HTERT RPE-1 (cell line): ENCODE measurements around the gene UXT.

Experiments
- in situ Hi-C: fragments of 300-500 bp; cut with MboI; formaldehyde crosslinking; loops from 4 replicates; pipeline ENCODE4 v1.14.3; 2020; ENCODE audit warnings: low sequenced_read_pairs

The UXT gene

DNA sequence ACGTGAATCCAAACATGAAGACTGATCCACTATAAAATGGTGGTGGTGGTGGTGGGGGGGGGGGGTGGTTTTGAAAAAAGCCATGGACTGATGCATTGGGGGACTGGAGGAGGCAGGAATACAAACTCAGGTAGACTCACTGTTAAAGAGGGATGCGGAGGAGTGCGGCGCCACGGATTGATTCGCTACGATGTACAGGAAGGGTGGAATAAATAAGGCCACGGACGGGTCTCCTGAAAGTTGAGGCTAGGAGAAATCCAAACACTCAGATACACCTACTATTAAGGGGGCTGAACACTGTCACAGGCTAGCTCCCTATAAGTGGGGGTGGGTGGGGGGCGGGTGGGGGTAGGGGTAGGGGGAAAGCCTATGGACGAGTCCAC lies 9.2 kb downstream of the UXT start:
- in situ Hi-C loops, result no loop called here

- in situ Hi-C loops, result no loop called here
Observed at GRCh38 chrX:47649271-47649670, 9.7 kb downstream of the UXT start.

DNA sequence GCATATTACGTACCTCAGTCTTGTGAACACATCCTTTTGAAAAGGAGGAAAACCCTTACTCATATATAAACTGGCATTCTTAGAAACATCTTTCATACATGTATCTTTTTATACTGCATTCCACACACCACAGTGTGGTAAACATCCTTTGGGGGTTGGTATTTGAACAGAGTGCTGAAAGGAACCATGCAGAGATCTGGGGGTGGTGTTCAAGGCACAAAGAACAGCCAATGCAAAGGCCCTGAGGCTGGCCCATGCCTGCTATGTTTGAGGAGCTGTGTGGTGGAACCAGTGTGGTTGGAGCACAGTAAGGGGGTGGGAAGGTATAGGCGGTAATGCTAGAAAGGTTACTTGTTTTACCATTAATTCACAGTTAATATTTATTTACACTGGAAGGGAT lies 10.6 kb downstream of the UXT start:
- in situ Hi-C loops, result no loop called here

- in situ Hi-C loops, result no loop called here
Observed at GRCh38 chrX:47646636-47647035, 12.3 kb downstream of the UXT start.

GRCh38 chrX:47645530-47645929 lies 13.4 kb downstream of the UXT start:
- in situ Hi-C loops, result no loop called here

DNA sequence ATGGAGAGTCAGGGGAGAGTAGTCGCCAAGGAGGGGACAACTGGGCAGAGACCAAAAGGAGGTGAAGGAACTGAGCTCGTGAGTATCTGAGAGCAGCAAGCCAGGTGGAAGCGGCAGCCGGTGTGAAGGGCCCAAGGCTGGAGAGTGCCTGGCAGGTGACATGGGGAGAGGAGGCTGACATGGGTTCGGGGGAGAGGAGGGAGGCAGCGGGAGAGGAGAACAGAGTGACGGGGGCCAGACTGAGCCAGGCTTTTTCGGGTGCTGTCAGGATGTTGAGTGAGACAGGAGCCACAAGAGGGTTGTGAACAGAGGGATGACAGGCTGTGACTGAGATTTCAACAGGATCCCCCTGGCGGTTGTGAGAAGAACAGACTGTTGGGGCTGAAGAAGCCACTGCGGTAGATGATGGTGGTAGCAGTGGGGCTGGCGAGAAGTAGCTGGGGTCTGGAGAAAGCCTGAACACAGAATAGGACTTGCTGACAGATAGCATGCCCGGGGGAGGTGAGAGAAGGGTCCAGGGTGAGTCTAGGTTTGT lies 14.4 kb downstream of the UXT start:
- in situ Hi-C loops, result no loop called here

GRCh38 chrX:47643926-47644325 lies 15.1 kb downstream of the UXT start:
- in situ Hi-C loops, result no loop called here

DNA sequence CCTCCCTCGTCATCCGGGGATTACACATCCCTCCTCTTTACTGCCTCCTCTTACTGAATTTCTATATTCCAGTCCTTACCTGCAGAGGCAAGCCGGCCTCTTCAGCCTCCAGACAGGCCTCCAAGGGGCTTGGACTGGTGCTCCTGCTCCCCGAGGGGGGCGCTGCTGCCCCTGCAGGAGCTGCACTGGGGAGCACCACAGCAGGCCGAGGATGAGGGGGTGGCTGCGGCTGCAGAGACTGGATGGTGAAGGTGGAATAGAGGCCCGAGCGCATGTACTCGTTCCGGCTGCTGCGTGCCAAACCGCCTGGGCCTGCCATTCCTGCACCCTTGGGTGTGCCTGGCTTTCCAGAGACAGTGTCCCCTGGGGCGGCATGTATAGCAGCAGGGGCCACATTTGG lies 20.2 kb downstream of the UXT start:
- in situ Hi-C loops, result no loop called here

DNA sequence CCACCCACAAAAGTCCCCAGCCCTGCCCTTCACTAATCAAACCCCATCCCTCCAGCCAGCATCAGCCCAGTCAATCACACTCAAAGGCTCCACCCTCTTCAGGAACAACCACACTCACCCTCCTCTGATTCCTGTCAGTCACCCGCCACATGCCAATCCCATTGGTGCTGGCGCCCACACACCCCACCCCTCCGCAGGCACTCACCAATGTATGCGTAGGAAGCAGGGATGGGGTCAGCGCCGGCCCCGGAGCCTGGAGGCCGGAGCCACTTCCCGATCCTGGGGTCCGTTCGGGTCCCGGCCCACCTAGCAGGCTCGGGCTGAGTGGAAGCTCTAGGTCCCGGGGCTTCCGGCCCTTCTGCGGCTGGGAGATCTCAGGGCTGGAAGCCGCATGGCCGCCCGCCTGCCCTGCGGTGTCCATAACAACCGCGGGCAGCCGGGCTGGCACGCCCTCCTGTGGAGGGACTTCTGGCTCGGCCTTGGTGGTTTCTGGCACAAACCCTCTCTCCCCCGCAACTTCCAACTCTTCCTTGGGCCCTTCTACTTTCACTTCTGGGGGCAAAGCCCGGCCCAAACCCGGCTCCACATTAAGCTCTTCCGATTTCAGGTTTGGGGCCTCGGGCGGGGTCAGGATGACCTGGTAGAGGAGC lies 21.3 kb downstream of the UXT start:
- in situ Hi-C loops, result no loop called here

- in situ Hi-C loops, result no loop called here
Observed at GRCh38 chrX:47634871-47635575, 24.0 kb downstream of the UXT start.

DNA sequence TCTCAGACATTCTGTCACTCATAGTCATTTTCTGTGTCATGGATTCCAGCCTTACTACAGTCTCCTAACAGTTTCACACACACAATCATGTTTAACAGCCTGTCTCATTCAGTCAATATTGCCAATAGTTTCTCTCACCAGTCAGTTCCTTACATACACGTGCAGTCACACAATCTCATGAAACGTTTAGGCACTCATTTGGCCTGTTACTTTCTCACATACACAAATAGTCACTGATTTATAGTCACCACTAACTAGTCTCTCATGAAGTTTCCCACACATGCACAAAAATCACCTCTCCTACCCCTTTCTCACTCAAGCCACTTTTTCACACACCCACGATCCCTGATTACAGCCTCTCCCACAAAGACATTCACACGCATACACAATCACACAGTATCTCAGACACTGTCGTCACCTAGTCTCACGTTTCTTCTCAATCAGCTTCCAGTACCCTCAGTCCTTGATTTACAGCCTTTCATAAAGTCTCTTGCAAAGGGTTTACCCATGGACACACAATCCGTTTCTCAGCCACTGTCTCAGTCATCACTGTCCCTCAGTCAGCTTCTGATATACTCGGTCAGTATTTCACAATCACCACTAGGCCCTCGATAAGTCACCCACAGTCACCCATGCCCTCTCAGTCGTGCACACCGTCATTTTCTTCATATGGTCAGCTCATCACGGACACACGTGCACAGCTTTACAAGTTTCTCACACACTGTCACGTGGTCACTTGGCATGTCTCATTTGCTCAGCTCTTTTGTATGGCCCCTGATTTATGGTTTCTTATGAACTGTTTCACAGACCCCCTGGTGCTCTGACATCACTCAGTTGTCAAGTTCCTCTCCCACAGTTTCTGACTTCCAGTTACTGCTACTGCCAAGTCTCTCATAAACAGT lies 25.0 kb downstream of the UXT start:
- in situ Hi-C loops, result no loop called here

DNA sequence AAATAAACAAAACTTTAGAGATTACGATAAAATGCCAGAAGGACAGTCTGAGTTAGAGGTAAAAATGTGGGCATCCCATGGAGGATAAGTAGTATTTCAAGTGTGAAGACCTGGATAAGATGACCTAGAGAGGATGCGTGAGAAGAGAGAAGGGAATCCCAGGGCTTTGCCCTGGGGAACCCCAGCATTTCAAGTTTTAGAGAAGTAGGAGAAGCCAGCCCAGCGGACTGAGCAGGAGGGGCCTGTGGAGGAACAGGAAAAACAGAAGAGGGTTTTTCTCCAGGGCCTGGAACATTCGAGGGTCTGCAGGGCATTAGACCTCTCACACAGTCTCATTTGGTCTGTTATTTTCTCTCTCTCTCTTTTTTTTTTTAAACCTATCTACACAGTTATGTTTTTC lies 26.3 kb downstream of the UXT start:
- in situ Hi-C loops, result no loop called here

GRCh38 chrX:47631676-47632075 lies 27.3 kb downstream of the UXT start:
- in situ Hi-C loops, result no loop called here

DNA sequence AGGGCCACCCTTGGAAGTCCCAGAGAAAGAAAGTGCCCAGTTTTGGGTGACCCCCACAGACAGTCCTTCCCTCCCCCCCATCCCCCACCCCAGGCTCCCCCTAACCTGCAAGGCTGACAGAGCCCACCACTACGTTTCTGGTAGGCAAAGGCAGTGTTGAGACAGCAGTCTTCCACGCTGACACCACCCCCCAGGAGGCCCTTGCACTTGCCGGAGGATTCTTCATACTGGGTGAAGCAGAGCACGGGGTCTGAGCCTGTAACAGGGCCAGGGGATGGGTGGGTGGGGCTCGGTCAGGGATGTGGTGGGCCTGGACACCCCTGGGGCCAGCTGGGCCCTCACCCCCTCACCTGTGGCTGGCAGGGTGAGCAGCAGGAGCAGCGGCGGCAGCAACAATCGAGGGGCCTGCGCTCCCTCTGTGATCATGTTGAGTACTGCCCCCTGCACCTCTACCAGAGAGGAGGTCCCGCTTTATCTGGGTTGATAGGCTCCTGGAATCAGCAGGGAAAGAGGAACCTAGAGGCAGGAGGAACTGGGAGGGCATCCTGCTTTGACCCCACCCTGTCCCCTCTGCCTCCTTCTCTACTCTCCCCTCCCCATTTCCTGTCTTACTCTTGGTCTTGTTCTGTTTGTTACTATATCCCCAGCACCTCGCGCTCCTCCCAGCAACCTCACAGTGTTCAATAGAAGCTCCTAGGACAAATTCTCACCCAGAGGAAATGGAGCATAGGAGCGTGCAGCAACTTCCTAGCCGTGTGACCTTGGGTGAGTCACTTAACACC lies 29.4 kb downstream of the UXT start, which contains the start of gene CFP:
Gene CFP (minus strand): TSS at position 512 of the 782 bp plus-strand sequence. CDS start 86 bp downstream, at position 426.
- in situ Hi-C loops, result no loop called here

DNA sequence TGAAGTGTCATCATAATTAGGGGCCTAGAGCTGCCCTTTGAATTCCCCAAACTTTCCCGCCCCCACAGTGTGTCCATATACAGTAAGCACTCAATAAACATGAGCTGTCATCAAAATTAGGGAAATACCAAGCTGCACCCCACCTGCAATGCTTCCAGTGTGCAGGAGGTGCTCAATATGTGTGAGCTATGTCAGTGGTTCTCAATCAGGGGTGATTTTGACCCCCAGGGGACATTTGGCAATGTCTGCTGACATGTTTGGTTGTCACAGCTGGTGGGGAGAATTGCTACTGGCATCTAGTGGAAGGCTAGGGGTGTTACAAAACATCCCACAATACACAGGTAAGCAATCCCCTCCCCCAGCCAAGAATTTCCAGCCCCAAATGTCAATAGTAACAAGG lies 30.0 kb downstream of the UXT start:
- in situ Hi-C loops, result no loop called here

- in situ Hi-C loops, result no loop called here
Observed at GRCh38 chrX:47625365-47625764, 33.6 kb downstream of the UXT start.

- in situ Hi-C loops, result no loop called here
Observed at GRCh38 chrX:47623540-47624027, 35.4 kb downstream of the UXT start.

- in situ Hi-C loops, result no loop called here
Observed at GRCh38 chrX:47621851-47622250, 37.1 kb downstream of the UXT start.

DNA sequence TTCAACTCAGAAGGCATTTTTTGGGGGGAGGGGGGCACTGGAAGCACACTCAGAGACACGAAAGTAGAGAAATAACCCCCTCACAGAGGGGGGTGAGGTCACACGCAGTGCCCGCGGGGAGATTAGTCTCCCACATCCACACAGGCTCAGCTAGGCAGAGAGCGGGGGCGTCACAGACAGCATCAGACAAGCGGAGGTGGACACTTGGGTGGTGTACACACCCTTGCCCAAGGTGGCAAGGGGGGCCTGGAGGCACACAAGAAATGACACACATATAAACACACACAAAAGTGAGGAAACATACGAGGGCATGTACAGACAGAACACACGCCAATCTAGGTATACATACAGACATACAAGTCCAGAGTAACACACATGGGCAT lies 38.7 kb downstream of the UXT start:
- in situ Hi-C loops, result no loop called here

DNA sequence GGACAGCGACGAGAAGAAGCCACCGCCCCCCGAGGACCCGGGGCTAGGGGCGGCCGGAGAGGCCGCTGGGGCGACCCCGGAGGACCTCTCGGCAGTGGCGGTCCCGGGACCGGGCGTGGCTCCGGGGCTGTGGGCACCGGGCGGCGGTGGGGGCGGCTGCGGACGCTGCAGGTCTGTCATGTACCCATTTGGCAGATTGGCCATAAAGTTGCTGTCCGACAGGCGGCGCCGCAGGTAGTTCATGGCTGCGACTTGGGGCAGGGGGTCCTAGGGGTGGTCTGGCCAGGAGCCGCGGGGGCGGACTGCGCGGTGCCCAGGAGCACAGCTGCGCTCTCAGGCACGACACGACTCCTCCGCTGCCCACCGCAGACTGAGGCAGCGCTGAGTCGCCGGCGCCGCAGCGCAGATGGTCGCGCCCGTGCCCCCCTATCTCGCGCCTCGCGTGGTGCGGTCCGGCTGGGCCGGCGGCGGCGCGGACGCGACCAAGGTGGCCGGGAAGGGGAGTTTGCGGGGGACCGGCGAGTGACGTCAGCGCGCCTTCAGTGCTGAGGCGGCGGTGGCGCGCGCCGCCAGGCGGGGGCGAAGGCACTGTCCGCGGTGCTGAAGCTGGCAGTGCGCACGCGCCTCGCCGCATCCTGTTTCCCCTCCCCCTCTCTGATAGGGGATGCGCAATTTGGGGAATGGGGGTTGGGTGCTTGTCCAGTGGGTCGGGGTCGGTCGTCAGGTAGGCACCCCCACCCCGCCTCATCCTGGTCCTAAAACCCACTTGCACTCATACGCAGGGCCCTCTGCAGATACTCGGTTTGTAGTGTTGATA lies 39.3 kb downstream of the UXT start, which contains the start of gene SYN1:
Gene SYN1 (minus strand): TSS at position 372 of the 817 bp plus-strand sequence. CDS start 129 bp downstream, at position 243.
- in situ Hi-C loops, result no loop called here
